Keratinocyte (primary cell): ENCODE results near the gene PICALM. TPM values are rescaled to one million over a fixed set of nuclear protein-coding genes. Genes with fewer than 3 reads are reported as not detected.

Experiments
- DNase-seq: peaks from one replicate; pipeline ENCODE4 v3.0.0-alpha.2; 2011; ENCODE audit warnings: low read depth, missing footprints, low spot score
- FAIRE-seq: peaks from 2 replicates; lab custom pipeline; 2011; peaks lifted over from hg19 to GRCh38; lab: Jason Lieb, UNC
- H2AFZ ChIP-seq: 2 replicates; pipeline ENCODE4 v1.6.0; 2012; ENCODE audit warnings: low read length, control low read depth, inconsistent platforms; ENCODE audit not compliant: control insufficient read depth
- H3K27ac ChIP-seq: 2 replicates; pipeline ENCODE4 v1.5.1; 2011; ENCODE audit warnings: low read length; ENCODE audit not compliant: control insufficient read depth, insufficient read depth
- H3K27me3 ChIP-seq: 3 replicates; pipeline ENCODE4 v1.6.0; 2011; ENCODE audit warnings: low read length; ENCODE audit not compliant: control insufficient read depth, insufficient read depth; ENCODE audit errors: extremely low read depth
- H3K36me3 ChIP-seq, 2 experiments: 2 replicates in 1 of 2; 3 replicates in 1 of 2; pipeline ENCODE4 v1.5.1; 2011; ENCODE audit warnings: low read length in 2 of 2, mild to moderate bottlenecking in 1 of 2; ENCODE audit not compliant: control insufficient read depth in 2 of 2, insufficient read depth in 2 of 2; ENCODE audit errors: extremely low read depth in 1 of 2
- H3K4me1 ChIP-seq: 3 replicates; pipeline ENCODE4 v1.5.1; 2011; ENCODE audit warnings: low read length; ENCODE audit not compliant: control insufficient read depth, insufficient read depth; ENCODE audit errors: extremely low read depth
- H3K4me2 ChIP-seq: 3 replicates; pipeline ENCODE4 v1.6.0; 2011; ENCODE audit warnings: low read depth, low read length; ENCODE audit not compliant: control insufficient read depth, insufficient read depth; ENCODE audit errors: extremely low read depth
- H3K4me3 ChIP-seq, 3 experiments: fragments of 200-600 bp in 1 of 3; sonication (generic) in 1 of 3; 2 replicates in 2 of 3; 3 replicates in 1 of 3; pipeline ENCODE4 v1.5.1; 2011 to 2016; ENCODE audit warnings: low read length in 3 of 3, mild to moderate bottlenecking in 3 of 3, control low read depth in 2 of 3, inconsistent platforms in 1 of 3, low read depth in 1 of 3, mixed read lengths in 1 of 3, mixed run types in 1 of 3, moderate library complexity in 1 of 3; ENCODE audit not compliant: control insufficient read depth in 2 of 3, insufficient read depth in 2 of 3; ENCODE audit errors: extremely low read depth in 1 of 3
- H3K79me2 ChIP-seq: 2 replicates; pipeline ENCODE4 v1.6.0; 2012; ENCODE audit warnings: low read length; ENCODE audit not compliant: control insufficient read depth, insufficient read depth
- H3K9ac ChIP-seq: 3 replicates; pipeline ENCODE4 v1.6.0; 2011; ENCODE audit warnings: low read length; ENCODE audit not compliant: control insufficient read depth, insufficient read depth; ENCODE audit errors: extremely low read depth
- H3K9me1 ChIP-seq: 3 replicates; pipeline ENCODE4 v1.6.0; 2011; ENCODE audit warnings: low read length; ENCODE audit not compliant: control insufficient read depth, insufficient read depth; ENCODE audit errors: extremely low read depth
- H3K9me3 ChIP-seq: 2 replicates; pipeline ENCODE4 v1.5.1; 2012; ENCODE audit warnings: low read depth, low read length; ENCODE audit not compliant: control insufficient read depth
- H4K20me1 ChIP-seq: 3 replicates; pipeline ENCODE4 v1.6.0; 2011; ENCODE audit warnings: low read length; ENCODE audit not compliant: control insufficient read depth, insufficient read depth; ENCODE audit errors: extremely low read depth
- CTCF ChIP-seq, 3 experiments: IDR thresholded peaks in 1 of 3; conservative IDR thresholded peaks in 1 of 3; optimal IDR thresholded peaks in 1 of 3; 2 replicates in 2 of 3; 3 replicates in 1 of 3; pipeline versions ENCODE3 to v1.5.1; 2011; ENCODE audit warnings: low read length in 3 of 3, mild to moderate bottlenecking in 3 of 3, moderate library complexity in 2 of 3, control low read depth in 1 of 3, inconsistent platforms in 1 of 3; ENCODE audit not compliant: insufficient read depth in 2 of 3; ENCODE audit errors: extremely low read depth in 1 of 3
- EZH2 ChIP-seq: IDR thresholded peaks from one replicate; pipeline ENCODE4 v1.6.1; 2012; ENCODE audit warnings: inconsistent platforms, mild to moderate bottlenecking, low read length, moderate library complexity
- dilution Hi-C: fragments of 300-500 bp; cut with MboI; formaldehyde crosslinking; loops from one replicate; pipeline ENCODE4 v1.7.0; 2020; ENCODE audit warnings: low sequenced_read_pairs; ENCODE audit not compliant: extremely low pct_ligation_motif_present
- polyA plus RNA-seq, 5 experiments: library from polyadenylated mRNA; depleted of rRNA in 3 of 5; stranded (reverse) in 3 of 5; stranded (forward) in 1 of 5; unstranded in 1 of 5; fragments of >200 nt; gene quantifications; 1 replicate in 1 of 5; 2 replicates in 3 of 5; 3 replicates in 1 of 5; pipeline versions ENCODE4 v1.2.1 to v1.2.3, GENCODE V29; 2011 to 2012; ENCODE audit warnings: missing spikeins in 2 of 5, low read depth in 1 of 5, low replicate concordance in 1 of 5

The PICALM gene
- polyA plus RNA-seq, 1 donor (not counting 4 experiments of a cell fraction or from before 2014, with no cell fraction given) = 293 TPM

- no peaks in the 10 kb centered on the region for H3K27me3 ChIP-seq
- peaks cover 25% of the 10 kb centered on the region for H3K79me2 ChIP-seq
- no peaks in the 10 kb centered on the region for H3K9me3 ChIP-seq
- no peak overlapping the region for H3K4me2 ChIP-seq
- no peaks in the 10 kb centered on the region for H3K4me1 ChIP-seq
- no peak overlapping the region for H3K4me3 ChIP-seq
- no peak for DNase-seq
- dilution Hi-C loops = no loop called here
- no peaks in the 10 kb centered on the region for H3K9me1 ChIP-seq
- peaks cover 9 to 31% of the 10 kb centered on the region in 2 experiments for H3K36me3 ChIP-seq
- H2AFZ ChIP-seq = no peak overlapping the region
- no peak for TF ChIP-seq CTCF (optimal IDR thresholded peaks at IDR 0.05 in 1 of 3, IDR thresholded peaks at IDR 0.05 in 1 of 3, conservative IDR thresholded peaks at IDR 0.05 in 1 of 3; ENCODE audit: extremely low read depth in 1 of 3, insufficient read depth in 2 of 3, low read length in 3 of 3)
- TF ChIP-seq EZH2 = no peak
- H3K27ac ChIP-seq = no peak overlapping the region
- H3K9ac ChIP-seq = no peak overlapping the region
- no peak for FAIRE-seq
- H4K20me1 ChIP-seq = no peaks in the 10 kb centered on the region
Observed at GRCh38 chr11:85974122-85974521, 94.8 kb downstream of the PICALM start.

GRCh38 chr11:85970593-85970992 lies 98.3 kb downstream of the PICALM start:
- Histone ChIP-seq H3K36me3 (peaks cover 5 to 37% of the 10 kb centered on the region in 2 experiments), H3K4me3 (no peak overlapping the region), H3K9me3 (no peaks in the 10 kb centered on the region), H3K4me1 (no peaks in the 10 kb centered on the region), H3K9ac (no peak overlapping the region), H4K20me1 (no peaks in the 10 kb centered on the region), H3K27me3 (no peaks in the 10 kb centered on the region), H3K79me2 (peaks cover 38% of the 10 kb centered on the region), H3K27ac (no peak overlapping the region), H3K9me1 (no peaks in the 10 kb centered on the region), H3K4me2 (no peak overlapping the region), H2AFZ (no peak overlapping the region)
- DNase-seq (no peak), FAIRE-seq (no peak)
- dilution Hi-C loops = no loop called here
- TF ChIP-seq EZH2 = no peak
- TF ChIP-seq CTCF (optimal IDR thresholded peaks at IDR 0.05 in 1 of 3, IDR thresholded peaks at IDR 0.05 in 1 of 3, conservative IDR thresholded peaks at IDR 0.05 in 1 of 3; ENCODE audit: extremely low read depth in 1 of 3, insufficient read depth in 2 of 3, low read length in 3 of 3) = no peak
